HEK293 (cell line): ENCODE measurements around the gene GAS2L3.

Experiments
- SP2 ChIP-seq: fragments of 450-650 bp; formaldehyde crosslinking; IDR thresholded peaks from 2 replicates; pipeline ENCODE4 v1.5.1; 2016; ENCODE audit warnings: missing biosample characterization, missing genetic modification characterization
- ZNF132 ChIP-seq: fragments of 450-650 bp; formaldehyde crosslinking; IDR thresholded peaks from 2 replicates; pipeline ENCODE4 v1.5.1; 2017; ENCODE audit warnings: missing biosample characterization, missing genetic modification characterization, borderline replicate concordance
- ZNF560 ChIP-seq: fragments of 450-650 bp; formaldehyde crosslinking; IDR thresholded peaks from 2 replicates; pipeline ENCODE4 v1.5.1; 2017; ENCODE audit warnings: missing biosample characterization, missing genetic modification characterization, borderline replicate concordance
- ZNF623 ChIP-seq: fragments of 450-650 bp; formaldehyde crosslinking; IDR thresholded peaks from 2 replicates; pipeline ENCODE4 v1.5.1; 2016; ENCODE audit warnings: missing biosample characterization, missing genetic modification characterization
- TF ChIP-seq, protein P1 (sequence below): fragments of 450-650 bp; formaldehyde crosslinking; IDR thresholded peaks from 2 replicates; pipeline ENCODE4 v1.5.1; 2016; ENCODE audit warnings: missing biosample characterization, missing genetic modification characterization
- TF ChIP-seq, protein P2 (sequence below): fragments of 450-650 bp; formaldehyde crosslinking; IDR thresholded peaks from 2 replicates; pipeline ENCODE4 v1.5.1; 2016; ENCODE audit warnings: missing biosample characterization, missing genetic modification characterization
- TF ChIP-seq, protein P3 (sequence below): fragments of 450-650 bp; formaldehyde crosslinking; IDR thresholded peaks from 2 replicates; pipeline ENCODE4 v1.5.1; 2017; ENCODE audit warnings: missing biosample characterization, missing genetic modification characterization
- TF ChIP-seq, protein P4 (sequence below): fragments of 450-650 bp; formaldehyde crosslinking; IDR thresholded peaks from 2 replicates; pipeline ENCODE4 v1.5.1; 2017; ENCODE audit warnings: missing biosample characterization, missing genetic modification characterization

DNA sequence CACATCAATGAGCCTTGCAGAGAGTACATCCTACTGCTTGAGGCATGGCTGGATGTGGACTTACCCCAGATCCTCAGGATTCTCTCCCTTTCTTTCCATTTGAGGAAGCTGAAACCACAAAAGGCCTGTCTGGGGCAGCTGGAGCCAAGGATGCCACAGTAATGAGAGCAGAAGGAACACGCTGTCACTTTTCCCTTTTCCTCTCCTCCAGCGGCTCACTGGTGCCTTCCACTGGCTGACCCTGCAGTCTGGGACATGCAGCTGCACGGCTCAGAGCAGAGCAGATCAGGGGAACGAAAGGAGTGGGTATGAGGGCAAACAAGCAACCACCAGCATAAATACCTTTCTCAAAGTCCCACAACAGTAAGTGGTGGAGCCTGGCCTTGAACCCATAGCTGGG is 78.2 kb downstream of the GAS2L3 start:
- TF ChIP-seq, protein P1, sequence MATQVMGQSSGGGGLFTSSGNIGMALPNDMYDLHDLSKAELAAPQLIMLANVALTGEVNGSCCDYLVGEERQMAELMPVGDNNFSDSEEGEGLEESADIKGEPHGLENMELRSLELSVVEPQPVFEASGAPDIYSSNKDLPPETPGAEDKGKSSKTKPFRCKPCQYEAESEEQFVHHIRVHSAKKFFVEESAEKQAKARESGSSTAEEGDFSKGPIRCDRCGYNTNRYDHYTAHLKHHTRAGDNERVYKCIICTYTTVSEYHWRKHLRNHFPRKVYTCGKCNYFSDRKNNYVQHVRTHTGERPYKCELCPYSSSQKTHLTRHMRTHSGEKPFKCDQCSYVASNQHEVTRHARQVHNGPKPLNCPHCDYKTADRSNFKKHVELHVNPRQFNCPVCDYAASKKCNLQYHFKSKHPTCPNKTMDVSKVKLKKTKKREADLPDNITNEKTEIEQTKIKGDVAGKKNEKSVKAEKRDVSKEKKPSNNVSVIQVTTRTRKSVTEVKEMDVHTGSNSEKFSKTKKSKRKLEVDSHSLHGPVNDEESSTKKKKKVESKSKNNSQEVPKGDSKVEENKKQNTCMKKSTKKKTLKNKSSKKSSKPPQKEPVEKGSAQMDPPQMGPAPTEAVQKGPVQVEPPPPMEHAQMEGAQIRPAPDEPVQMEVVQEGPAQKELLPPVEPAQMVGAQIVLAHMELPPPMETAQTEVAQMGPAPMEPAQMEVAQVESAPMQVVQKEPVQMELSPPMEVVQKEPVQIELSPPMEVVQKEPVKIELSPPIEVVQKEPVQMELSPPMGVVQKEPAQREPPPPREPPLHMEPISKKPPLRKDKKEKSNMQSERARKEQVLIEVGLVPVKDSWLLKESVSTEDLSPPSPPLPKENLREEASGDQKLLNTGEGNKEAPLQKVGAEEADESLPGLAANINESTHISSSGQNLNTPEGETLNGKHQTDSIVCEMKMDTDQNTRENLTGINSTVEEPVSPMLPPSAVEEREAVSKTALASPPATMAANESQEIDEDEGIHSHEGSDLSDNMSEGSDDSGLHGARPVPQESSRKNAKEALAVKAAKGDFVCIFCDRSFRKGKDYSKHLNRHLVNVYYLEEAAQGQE = no peak
- TF ChIP-seq ZNF623 (tag by site-specific recombination) = no peak
- TF ChIP-seq, protein P2, sequence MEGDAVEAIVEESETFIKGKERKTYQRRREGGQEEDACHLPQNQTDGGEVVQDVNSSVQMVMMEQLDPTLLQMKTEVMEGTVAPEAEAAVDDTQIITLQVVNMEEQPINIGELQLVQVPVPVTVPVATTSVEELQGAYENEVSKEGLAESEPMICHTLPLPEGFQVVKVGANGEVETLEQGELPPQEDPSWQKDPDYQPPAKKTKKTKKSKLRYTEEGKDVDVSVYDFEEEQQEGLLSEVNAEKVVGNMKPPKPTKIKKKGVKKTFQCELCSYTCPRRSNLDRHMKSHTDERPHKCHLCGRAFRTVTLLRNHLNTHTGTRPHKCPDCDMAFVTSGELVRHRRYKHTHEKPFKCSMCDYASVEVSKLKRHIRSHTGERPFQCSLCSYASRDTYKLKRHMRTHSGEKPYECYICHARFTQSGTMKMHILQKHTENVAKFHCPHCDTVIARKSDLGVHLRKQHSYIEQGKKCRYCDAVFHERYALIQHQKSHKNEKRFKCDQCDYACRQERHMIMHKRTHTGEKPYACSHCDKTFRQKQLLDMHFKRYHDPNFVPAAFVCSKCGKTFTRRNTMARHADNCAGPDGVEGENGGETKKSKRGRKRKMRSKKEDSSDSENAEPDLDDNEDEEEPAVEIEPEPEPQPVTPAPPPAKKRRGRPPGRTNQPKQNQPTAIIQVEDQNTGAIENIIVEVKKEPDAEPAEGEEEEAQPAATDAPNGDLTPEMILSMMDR (tag by site-specific recombination) = no peak
- TF ChIP-seq, protein P3, sequence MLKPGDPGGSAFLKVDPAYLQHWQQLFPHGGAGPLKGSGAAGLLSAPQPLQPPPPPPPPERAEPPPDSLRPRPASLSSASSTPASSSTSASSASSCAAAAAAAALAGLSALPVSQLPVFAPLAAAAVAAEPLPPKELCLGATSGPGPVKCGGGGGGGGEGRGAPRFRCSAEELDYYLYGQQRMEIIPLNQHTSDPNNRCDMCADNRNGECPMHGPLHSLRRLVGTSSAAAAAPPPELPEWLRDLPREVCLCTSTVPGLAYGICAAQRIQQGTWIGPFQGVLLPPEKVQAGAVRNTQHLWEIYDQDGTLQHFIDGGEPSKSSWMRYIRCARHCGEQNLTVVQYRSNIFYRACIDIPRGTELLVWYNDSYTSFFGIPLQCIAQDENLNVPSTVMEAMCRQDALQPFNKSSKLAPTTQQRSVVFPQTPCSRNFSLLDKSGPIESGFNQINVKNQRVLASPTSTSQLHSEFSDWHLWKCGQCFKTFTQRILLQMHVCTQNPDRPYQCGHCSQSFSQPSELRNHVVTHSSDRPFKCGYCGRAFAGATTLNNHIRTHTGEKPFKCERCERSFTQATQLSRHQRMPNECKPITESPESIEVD (tag by site-specific recombination) = no peak
- TF ChIP-seq ZNF132 (tag by site-specific recombination) = no peak
- TF ChIP-seq SP2 (tag by site-specific recombination) = no peak
- TF ChIP-seq ZNF560 (tag by site-specific recombination) = no peak
- TF ChIP-seq, protein P4, sequence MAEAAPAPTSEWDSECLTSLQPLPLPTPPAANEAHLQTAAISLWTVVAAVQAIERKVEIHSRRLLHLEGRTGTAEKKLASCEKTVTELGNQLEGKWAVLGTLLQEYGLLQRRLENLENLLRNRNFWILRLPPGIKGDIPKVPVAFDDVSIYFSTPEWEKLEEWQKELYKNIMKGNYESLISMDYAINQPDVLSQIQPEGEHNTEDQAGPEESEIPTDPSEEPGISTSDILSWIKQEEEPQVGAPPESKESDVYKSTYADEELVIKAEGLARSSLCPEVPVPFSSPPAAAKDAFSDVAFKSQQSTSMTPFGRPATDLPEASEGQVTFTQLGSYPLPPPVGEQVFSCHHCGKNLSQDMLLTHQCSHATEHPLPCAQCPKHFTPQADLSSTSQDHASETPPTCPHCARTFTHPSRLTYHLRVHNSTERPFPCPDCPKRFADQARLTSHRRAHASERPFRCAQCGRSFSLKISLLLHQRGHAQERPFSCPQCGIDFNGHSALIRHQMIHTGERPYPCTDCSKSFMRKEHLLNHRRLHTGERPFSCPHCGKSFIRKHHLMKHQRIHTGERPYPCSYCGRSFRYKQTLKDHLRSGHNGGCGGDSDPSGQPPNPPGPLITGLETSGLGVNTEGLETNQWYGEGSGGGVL (tag by site-specific recombination) = no peak
